Measurements from ENCODE around the gene ANKIB1.

GRCh38 chr7:92362131-92362530 lies 116.4 kb downstream of the ANKIB1 start:
- TF ChIP-seq CTCF (conservative IDR thresholded peaks at IDR 0.05 in 1 of 2, IDR thresholded peaks at IDR 0.05 in 1 of 2; ENCODE audit: low read depth in 1 of 2, low read length in 2 of 2) (no peak), EZH2 (IDR thresholded peaks at IDR 0.05; ENCODE audit: low read length, missing control alignments) (no peak)
